HepG2 (cell line): Measurements from ENCODE around the gene PPM1M. TPM values are rescaled to one million over a fixed set of nuclear protein-coding genes. Genes with fewer than 3 reads are reported as not detected.
A peak's percentile ranks its signal among the peaks of the same experiment; 100 is the strongest.

Experiments used
- AFF4 ChIP-seq: sonication (generic); formaldehyde crosslinking; IDR thresholded peaks from 2 replicates; pipeline ENCODE4 v1.4.0; 2020; ENCODE audit warnings: missing genetic modification reagents
- DNMT1 ChIP-seq: sonication (generic); formaldehyde crosslinking; IDR thresholded peaks from 2 replicates; pipeline ENCODE4 v1.5.1; 2020; ENCODE audit warnings: mild to moderate bottlenecking, missing genetic modification reagents
- FIP1L1 ChIP-seq: fragments of 200-400 bp; formaldehyde crosslinking; IDR thresholded peaks from 2 replicates; pipeline ENCODE4 v1.6.1; 2018; ENCODE audit warnings: low read depth, mild to moderate bottlenecking, low read length, moderate library complexity, borderline replicate concordance; ENCODE audit not compliant: insufficient read depth
- HNRNPLL ChIP-seq: fragments of 200-400 bp; formaldehyde crosslinking; IDR thresholded peaks from 2 replicates; pipeline ENCODE4 v1.6.1; 2017; ENCODE audit warnings: mild to moderate bottlenecking, low read depth, low read length; ENCODE audit not compliant: poor library complexity, severe bottlenecking
- HOMEZ ChIP-seq: IDR thresholded peaks from 2 replicates; pipeline ENCODE4 v1.6.1; 2016; ENCODE audit warnings: low read depth
- KLF11 ChIP-seq: IDR thresholded peaks from 2 replicates; pipeline ENCODE4 v1.6.1; 2016; ENCODE audit warnings: missing compliant biosample characterization
- NFYB ChIP-seq: sonication (generic); formaldehyde crosslinking; IDR thresholded peaks from 2 replicates; pipeline ENCODE4 v1.4.0; 2020; ENCODE audit warnings: missing genetic modification reagents
- ZFAT ChIP-seq: sonication (generic); formaldehyde crosslinking; conservative IDR thresholded peaks from 2 replicates; pipeline ENCODE4 v1.8.1; 2023; ENCODE audit warnings: missing genetic modification reagents, inconsistent platforms
- ZNF205 ChIP-seq: IDR thresholded peaks from 2 replicates; pipeline ENCODE4 v1.6.1; 2018; ENCODE audit warnings: missing biosample characterization, missing genetic modification reagents
- ZNF329 ChIP-seq: sonication (generic); formaldehyde crosslinking; IDR thresholded peaks from 2 replicates; pipeline ENCODE4 v1.9.0; 2021; ENCODE audit warnings: low read depth, mild to moderate bottlenecking, missing genetic modification reagents
- ZNF451 ChIP-seq: sonication (generic); formaldehyde crosslinking; IDR thresholded peaks from 2 replicates; pipeline ENCODE4 v1.5.0; 2020; ENCODE audit warnings: mild to moderate bottlenecking, missing genetic modification reagents
- ZNF556 ChIP-seq: sonication (generic); formaldehyde crosslinking; IDR thresholded peaks from 2 replicates; pipeline ENCODE4 v1.4.0; 2020; ENCODE audit warnings: mild to moderate bottlenecking, missing genetic modification reagents, borderline replicate concordance
- ZNF724P ChIP-seq: sonication (generic); formaldehyde crosslinking; IDR thresholded peaks from 2 replicates; pipeline ENCODE4 v1.8.0; 2022; ENCODE audit warnings: missing genetic modification reagents, borderline replicate concordance
- polyA plus RNA-seq, 8 experiments: library from polyadenylated mRNA; depleted of rRNA in 3 of 8; stranded (reverse) in 7 of 8; unstranded in 1 of 8; fragments of >200 nt; fragmentation: Illumina TruSeq in 4 of 8; extraction: Trizol in 4 of 8; gene quantifications; 2 replicates each; pipeline versions ENCODE4 v1.2.1 to v1.2.3, GENCODE V29; 2011 to 2016; ENCODE audit warnings: low read depth in 4 of 8, missing spikeins in 1 of 8, mixed read lengths in 1 of 8; ENCODE audit not compliant: insufficient read depth in 1 of 8
- total RNA-seq, 5 experiments: library from RNA; depleted of rRNA; stranded (reverse); fragments of >200 nt; fragmentation: Illumina TruSeq; extraction: Trizol; gene quantifications; 2 replicates each; pipeline ENCODE4 v1.2.3, GENCODE V29; 2016; ENCODE audit warnings: low read depth in 1 of 5
- TF ChIP-seq, protein P1 (sequence below), 2 experiments: sonication (generic) in 1 of 2; formaldehyde crosslinking in 1 of 2; IDR thresholded peaks; 2 replicates each; pipeline versions ENCODE4 v1.6.1 to v1.9.0; 2014 to 2022; ENCODE audit warnings: antibody characterized with exemption in 1 of 2, borderline replicate concordance in 1 of 2, inconsistent platforms in 1 of 2, low read depth in 1 of 2, missing genetic modification reagents in 1 of 2

Gene PPM1M
- total and polyA plus RNA-seq, 2 of the 13 experiments (the other 11 are each of a cell fraction or from before 2014, with no cell fraction given): 2.5 to 5.9 TPM

GRCh38 chr3:52289747-52290595, 44.4 kb downstream of the PPM1M start (continued):
- peak; percentile 62; the same call in 1 of the 2 replicates for TF ChIP-seq ZNF724P (CRISPR knock-in tag)
- no peak for TF ChIP-seq FIP1L1
- peak; percentile 91; the same call in 1 of the 2 replicates for TF ChIP-seq AFF4 (CRISPR knock-in tag)
- TF ChIP-seq HNRNPLL: no peak
- 0 out of 2 replicates have a peak, but pooled peaks have one; percentile 16 for TF ChIP-seq ZNF451 (CRISPR knock-in tag)
- peak; percentile 42; the same call in 1 of the 2 replicates for TF ChIP-seq NFYB (CRISPR knock-in tag)
- TF ChIP-seq HOMEZ (CRISPR knock-in tag): peak; percentile 61; the same call in 1 of the 2 replicates
- TF ChIP-seq, protein P1, sequence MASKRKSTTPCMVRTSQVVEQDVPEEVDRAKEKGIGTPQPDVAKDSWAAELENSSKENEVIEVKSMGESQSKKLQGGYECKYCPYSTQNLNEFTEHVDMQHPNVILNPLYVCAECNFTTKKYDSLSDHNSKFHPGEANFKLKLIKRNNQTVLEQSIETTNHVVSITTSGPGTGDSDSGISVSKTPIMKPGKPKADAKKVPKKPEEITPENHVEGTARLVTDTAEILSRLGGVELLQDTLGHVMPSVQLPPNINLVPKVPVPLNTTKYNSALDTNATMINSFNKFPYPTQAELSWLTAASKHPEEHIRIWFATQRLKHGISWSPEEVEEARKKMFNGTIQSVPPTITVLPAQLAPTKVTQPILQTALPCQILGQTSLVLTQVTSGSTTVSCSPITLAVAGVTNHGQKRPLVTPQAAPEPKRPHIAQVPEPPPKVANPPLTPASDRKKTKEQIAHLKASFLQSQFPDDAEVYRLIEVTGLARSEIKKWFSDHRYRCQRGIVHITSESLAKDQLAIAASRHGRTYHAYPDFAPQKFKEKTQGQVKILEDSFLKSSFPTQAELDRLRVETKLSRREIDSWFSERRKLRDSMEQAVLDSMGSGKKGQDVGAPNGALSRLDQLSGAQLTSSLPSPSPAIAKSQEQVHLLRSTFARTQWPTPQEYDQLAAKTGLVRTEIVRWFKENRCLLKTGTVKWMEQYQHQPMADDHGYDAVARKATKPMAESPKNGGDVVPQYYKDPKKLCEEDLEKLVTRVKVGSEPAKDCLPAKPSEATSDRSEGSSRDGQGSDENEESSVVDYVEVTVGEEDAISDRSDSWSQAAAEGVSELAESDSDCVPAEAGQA (IDR thresholded peaks at IDR 0.05; ENCODE audit: low read depth): 0 out of 2 replicates have a peak, but pooled peaks have one; percentile 51
- TF ChIP-seq, protein P1 (CRISPR knock-in tag; IDR thresholded peaks at IDR 0.05; ENCODE audit: borderline replicate concordance): no peak
- peak; percentile 72; the same call in 1 of the 2 replicates for TF ChIP-seq ZNF556 (CRISPR knock-in tag)
- no peak for TF ChIP-seq ZNF205
- no peak for TF ChIP-seq ZFAT (CRISPR knock-in tag)
- no peak; the same call in 1 of the 2 replicates for TF ChIP-seq ZNF329 (CRISPR knock-in tag)
- no peak for TF ChIP-seq KLF11 (CRISPR knock-in tag)
- peak; percentile 37; the same call in 1 of the 2 replicates for TF ChIP-seq DNMT1 (CRISPR knock-in tag)
